ENCODE measurements around the gene C2CD2.

GRCh38 chr21:41887667-41888066 is 66.2 kb downstream of the C2CD2 start:
- TF ChIP-seq CTCF (conservative IDR thresholded peaks at IDR 0.05; ENCODE audit: low read length) (no peak), EZH2phosphoT487 (IDR thresholded peaks at IDR 0.05; ENCODE audit: borderline replicate concordance) (no peak)
